Mucosa of gallbladder (tissue), 1 donor: ENCODE measurements around the gene IARS2. TPM values are rescaled to one million over a fixed set of nuclear protein-coding genes. Genes with fewer than 3 reads are reported as not detected.
"Not testable (repeated sequence)": the region's sequence is repeated elsewhere in the genome, so short reads cannot be mapped to it uniquely, and the experiment has no call there.

ENCODE experiments used
- DNase-seq: peaks from one replicate; pipeline ENCODE4 v3.0.0-alpha.2; 2020; ENCODE audit warnings: low spot score
- total RNA-seq: library from RNA; stranded (reverse); gene quantifications from one replicate; pipeline ENCODE4 v1.2.1, GENCODE V29; 2021
- donor health status: DM: no; HTN: no; CAD: no.

The IARS2 gene
- total RNA-seq, 1 donor from 2014 or later, result 55.7 TPM

GRCh38 chr1:220112600-220112999 is 18.7 kb downstream of the IARS2 start:
- DNase-seq, result not testable (repeated sequence)

- DNase-seq, result no peak
Measured at GRCh38 chr1:220113136-220113695, 19.3 kb downstream of the IARS2 start.

- DNase-seq, result no peak
Measured at GRCh38 chr1:220119043-220119512, 25.1 kb downstream of the IARS2 start.

GRCh38 chr1:220121791-220122530 is 28.0 kb downstream of the IARS2 start:
- peak; percentile 29 for DNase-seq

- DNase-seq, result no peak
Measured at GRCh38 chr1:220123066-220123465, 29.1 kb downstream of the IARS2 start.

GRCh38 chr1:220123889-220124288 is 30.0 kb downstream of the IARS2 start:
- DNase-seq, result no peak

GRCh38 chr1:220124542-220124941 is 30.6 kb downstream of the IARS2 start:
- no peak for DNase-seq

GRCh38 chr1:220127076-220127475 is 33.1 kb downstream of the IARS2 start:
- no peak for DNase-seq

- DNase-seq, result no peak
Measured at GRCh38 chr1:220129479-220130210, 35.7 kb downstream of the IARS2 start.

GRCh38 chr1:220135755-220136154 is 41.8 kb downstream of the IARS2 start:
- DNase-seq, result no peak

- no peak for DNase-seq
Measured at GRCh38 chr1:220137019-220137786, 43.3 kb downstream of the IARS2 start.

GRCh38 chr1:220139966-220140365 is 46.0 kb downstream of the IARS2 start:
- DNase-seq, result no peak

- DNase-seq, result no peak
Measured at GRCh38 chr1:220144051-220144450, 50.1 kb downstream of the IARS2 start.

GRCh38 chr1:220149742-220150141 is 55.8 kb downstream of the IARS2 start:
- DNase-seq, result no peak

GRCh38 chr1:220151454-220151853 is 57.5 kb downstream of the IARS2 start:
- peak; percentile 43 for DNase-seq

- no peak for DNase-seq
Measured at GRCh38 chr1:220153147-220153546, 59.2 kb downstream of the IARS2 start.

- no peak for DNase-seq
Measured at GRCh38 chr1:220156620-220157146, 62.8 kb downstream of the IARS2 start.

GRCh38 chr1:220157738-220158137 is 63.8 kb downstream of the IARS2 start:
- no peak for DNase-seq

GRCh38 chr1:220158530-220158929 is 64.6 kb downstream of the IARS2 start:
- DNase-seq, result not testable (repeated sequence)

GRCh38 chr1:220159041-220159440 is 65.1 kb downstream of the IARS2 start:
- no peak for DNase-seq

- no peak for DNase-seq
Measured at GRCh38 chr1:220160027-220160426, 66.1 kb downstream of the IARS2 start.

GRCh38 chr1:220164116-220164515 is 70.2 kb downstream of the IARS2 start:
- no peak for DNase-seq
